ENCODE results near the gene CIDEA.

- TF ChIP-seq, protein P1, sequence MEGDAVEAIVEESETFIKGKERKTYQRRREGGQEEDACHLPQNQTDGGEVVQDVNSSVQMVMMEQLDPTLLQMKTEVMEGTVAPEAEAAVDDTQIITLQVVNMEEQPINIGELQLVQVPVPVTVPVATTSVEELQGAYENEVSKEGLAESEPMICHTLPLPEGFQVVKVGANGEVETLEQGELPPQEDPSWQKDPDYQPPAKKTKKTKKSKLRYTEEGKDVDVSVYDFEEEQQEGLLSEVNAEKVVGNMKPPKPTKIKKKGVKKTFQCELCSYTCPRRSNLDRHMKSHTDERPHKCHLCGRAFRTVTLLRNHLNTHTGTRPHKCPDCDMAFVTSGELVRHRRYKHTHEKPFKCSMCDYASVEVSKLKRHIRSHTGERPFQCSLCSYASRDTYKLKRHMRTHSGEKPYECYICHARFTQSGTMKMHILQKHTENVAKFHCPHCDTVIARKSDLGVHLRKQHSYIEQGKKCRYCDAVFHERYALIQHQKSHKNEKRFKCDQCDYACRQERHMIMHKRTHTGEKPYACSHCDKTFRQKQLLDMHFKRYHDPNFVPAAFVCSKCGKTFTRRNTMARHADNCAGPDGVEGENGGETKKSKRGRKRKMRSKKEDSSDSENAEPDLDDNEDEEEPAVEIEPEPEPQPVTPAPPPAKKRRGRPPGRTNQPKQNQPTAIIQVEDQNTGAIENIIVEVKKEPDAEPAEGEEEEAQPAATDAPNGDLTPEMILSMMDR (IDR thresholded peaks at IDR 0.05): no peak
- TF ChIP-seq POLR2A (IDR thresholded peaks at IDR 0.05): no peak
These were observed 1.5 kb downstream of the CIDEA start for GRCh38 chr18:12255626-12256026.

All from Peyer's patch (tissue), 4 donors.